Mesodermal cell (in vitro differentiated cells): ENCODE measurements around the gene GLS. TPM values are rescaled to one million over a fixed set of nuclear protein-coding genes. Genes with fewer than 3 reads are reported as not detected.

Experiments
- H3K27ac ChIP-seq: 2 replicates; pipeline ENCODE4 v1.7.0; 2013; ENCODE audit warnings: mild to moderate bottlenecking, low read depth, low read length, moderate library complexity; ENCODE audit not compliant: severe bottlenecking
- H3K36me3 ChIP-seq: 2 replicates; pipeline ENCODE4 v1.7.1; 2013; ENCODE audit warnings: mild to moderate bottlenecking, low read length, moderate library complexity; ENCODE audit not compliant: control insufficient read depth, insufficient read depth
- H3K4me1 ChIP-seq: one replicate; pipeline ENCODE4 v1.7.1; 2013; ENCODE audit warnings: mild to moderate bottlenecking, low read length; ENCODE audit not compliant: insufficient read depth, control insufficient read depth, poor library complexity, severe bottlenecking
- H3K4me3 ChIP-seq: 2 replicates; pipeline ENCODE4 v1.7.0; 2013; ENCODE audit warnings: low read length, control low read depth, mild to moderate bottlenecking; ENCODE audit not compliant: insufficient read depth, poor library complexity, severe bottlenecking; ENCODE audit errors: extremely low read depth
- H3K9me3 ChIP-seq: 2 replicates; pipeline ENCODE4 v1.7.1; 2013; ENCODE audit warnings: mild to moderate bottlenecking, low read length, moderate library complexity; ENCODE audit not compliant: control insufficient read depth
- WGBS, 2 experiments: methylation state at CpG; one replicate each; pipeline ENCODE4 v1.1.5; 2013; ENCODE audit warnings: missing lambda C conversion rate in 2 of 2; ENCODE audit not compliant: insufficient coverage in 2 of 2; 5-methylcytosine and 5-hydroxymethylcytosine counted together
- polyA plus RNA-seq, 2 experiments: library from polyadenylated mRNA; stranded (reverse); fragments of 50-300 nt; gene quantifications; one replicate each; pipeline ENCODE4 v1.2.3, GENCODE V29; 2013

The GLS gene
- polyA plus RNA-seq (2013, experiment 1 of 2) = 59.5 TPM
- 62.6 TPM for polyA plus RNA-seq (2013, experiment 2 of 2)

- 0% methylated on average over 44 to 49 of the region's 56 CpGs for WGBS, 2 experiments
- no peaks in the 10 kb centered on the region for H3K4me1 ChIP-seq
- H3K27ac ChIP-seq = peak within 1 kb of the TSS; percentile 88
Observed at GRCh38 chr2:190880378-190881083, at the start of gene GLS. Gene GLS (plus strand): TSS chr2:190880821. CDS start chr2:190881085, 264 bp downstream.

GRCh38 chr2:190831941-190832340, 48.7 kb upstream of the GLS start:
- peaks cover 4% of the 10 kb centered on the region for H3K9me3 ChIP-seq
- H3K4me3 ChIP-seq = no peak overlapping the region
- H3K36me3 ChIP-seq = no peaks in the 10 kb centered on the region
- no peak overlapping the region for H3K27ac ChIP-seq
- WGBS, 2 experiments = 88 to 100% methylated on average over 1 to 2 of the region's 3 CpGs
- peaks cover 7% of the 10 kb centered on the region for H3K4me1 ChIP-seq

More at GRCh38 chr2:190880378-190881083, at the start of gene GLS:
- Histone ChIP-seq H3K36me3 (peaks cover 13% of the 10 kb centered on the region), H3K9me3 (no peaks in the 10 kb centered on the region), H3K4me3 (peak within 1 kb of the TSS; percentile 79)

GRCh38 chr2:190834890-190835208, 45.8 kb upstream of the GLS start:
- Histone ChIP-seq H3K4me1 (peaks cover 19% of the 10 kb centered on the region), H3K9me3 (no peaks in the 10 kb centered on the region), H3K36me3 (no peaks in the 10 kb centered on the region), H3K4me3 (no peak overlapping the region), H3K27ac (no peak overlapping the region)
- WGBS, 2 experiments = 40% methylated on average over 1 of the region's 1 CpG; no CpG with 5 or more reads in 1 of the 2 experiments

GRCh38 chr2:190835303-190835930, 45.2 kb upstream of the GLS start:
- H3K27ac ChIP-seq = peak overlapping the region; percentile 63
- no peaks in the 10 kb centered on the region for H3K36me3 ChIP-seq
- H3K9me3 ChIP-seq = no peaks in the 10 kb centered on the region
- H3K4me1 ChIP-seq = peaks cover 21% of the 10 kb centered on the region
- H3K4me3 ChIP-seq = no peak overlapping the region
- WGBS, 2 experiments = 90 to 100% methylated on average over 1 to 3 of the region's 3 CpGs

- 100% methylated on average over 1 of the region's 3 CpGs for whole genome bisulfite sequencing, 2 experiments
- peaks cover 25% of the 10 kb centered on the region for H3K4me1 ChIP-seq
- no peak overlapping the region for H3K27ac ChIP-seq
- no peaks in the 10 kb centered on the region for H3K36me3 ChIP-seq
- H3K9me3 ChIP-seq = no peaks in the 10 kb centered on the region
- no peak overlapping the region for H3K4me3 ChIP-seq
Observed at GRCh38 chr2:190836767-190837166, 43.9 kb upstream of the GLS start.

GRCh38 chr2:190837420-190837819, 43.2 kb upstream of the GLS start:
- peaks cover 25% of the 10 kb centered on the region for H3K4me1 ChIP-seq
- no peaks in the 10 kb centered on the region for H3K36me3 ChIP-seq
- H3K9me3 ChIP-seq = no peaks in the 10 kb centered on the region
- H3K27ac ChIP-seq = no peak overlapping the region
- H3K4me3 ChIP-seq = no peak overlapping the region

GRCh38 chr2:190837952-190838361, 42.7 kb upstream of the GLS start:
- Histone ChIP-seq H3K27ac (no peak overlapping the region), H3K4me3 (no peak overlapping the region), H3K4me1 (peaks cover 25% of the 10 kb centered on the region), H3K36me3 (no peaks in the 10 kb centered on the region), H3K9me3 (no peaks in the 10 kb centered on the region)
- 77 to 100% methylated on average over 1 to 3 of the region's 3 CpGs for WGBS, 2 experiments

- Histone ChIP-seq H3K4me3 (no peak overlapping the region), H3K27ac (no peak overlapping the region), H3K4me1 (peaks cover 25% of the 10 kb centered on the region), H3K36me3 (no peaks in the 10 kb centered on the region), H3K9me3 (no peaks in the 10 kb centered on the region)
- 89 to 100% methylated on average over 2 of the region's 2 CpGs for WGBS, 2 experiments
Observed at GRCh38 chr2:190838492-190838910, 42.1 kb upstream of the GLS start.

GRCh38 chr2:190840569-190841172, 40.0 kb upstream of the GLS start:
- peaks cover 19% of the 10 kb centered on the region for H3K4me1 ChIP-seq
- H3K9me3 ChIP-seq = no peaks in the 10 kb centered on the region
- H3K36me3 ChIP-seq = no peaks in the 10 kb centered on the region
- H3K4me3 ChIP-seq = no peak overlapping the region
- H3K27ac ChIP-seq = no peak overlapping the region
- WGBS, 2 experiments = 71 to 100% methylated on average over 1 to 2 of the region's 4 CpGs

- 89 to 92% methylated on average over 5 to 6 of the region's 8 CpGs for WGBS, 2 experiments
- Histone ChIP-seq H3K27ac (no peak overlapping the region), H3K9me3 (no peaks in the 10 kb centered on the region), H3K4me1 (peaks cover 19% of the 10 kb centered on the region), H3K4me3 (no peak overlapping the region), H3K36me3 (no peaks in the 10 kb centered on the region)
Observed at GRCh38 chr2:190841707-190842505, 38.7 kb upstream of the GLS start.
